HEK293 (cell line): ENCODE results near the gene VAV3.

ENCODE experiments used
- FEZF1 ChIP-seq: fragments of 450-650 bp; formaldehyde crosslinking; IDR thresholded peaks from 2 replicates; pipeline ENCODE4 v1.5.1; 2016; ENCODE audit warnings: missing biosample characterization, missing genetic modification characterization
- HOXC10 ChIP-seq: sonication (generic); formaldehyde crosslinking; IDR thresholded peaks from 2 replicates; pipeline ENCODE4 v1.8.1; 2023; ENCODE audit warnings: mild to moderate bottlenecking, missing genetic modification reagents
- KLF16 ChIP-seq: fragments of 450-650 bp; formaldehyde crosslinking; IDR thresholded peaks from 2 replicates; pipeline ENCODE4 v1.5.1; 2017; ENCODE audit warnings: missing biosample characterization, missing genetic modification characterization
- KLF17 ChIP-seq: fragments of 450-650 bp; formaldehyde crosslinking; IDR thresholded peaks from 2 replicates; pipeline ENCODE4 v1.5.1; 2016; ENCODE audit warnings: missing biosample characterization, missing genetic modification characterization
- PRDM4 ChIP-seq: fragments of 450-650 bp; formaldehyde crosslinking; IDR thresholded peaks from 2 replicates; pipeline ENCODE4 v1.5.1; 2017; ENCODE audit warnings: missing biosample characterization, missing genetic modification characterization
- SP3 ChIP-seq: fragments of 450-650 bp; formaldehyde crosslinking; IDR thresholded peaks from 2 replicates; pipeline ENCODE4 v1.5.1; 2016; ENCODE audit warnings: missing biosample characterization, missing genetic modification characterization
- SP7 ChIP-seq: fragments of 450-650 bp; formaldehyde crosslinking; IDR thresholded peaks from 2 replicates; pipeline ENCODE4 v1.5.1; 2016; ENCODE audit warnings: missing biosample characterization, missing genetic modification characterization
- YY2 ChIP-seq: fragments of 450-650 bp; formaldehyde crosslinking; IDR thresholded peaks from 2 replicates; pipeline ENCODE4 v1.5.1; 2016; ENCODE audit warnings: missing biosample characterization, missing genetic modification characterization
- ZBTB49 ChIP-seq: fragments of 450-650 bp; formaldehyde crosslinking; IDR thresholded peaks from 2 replicates; pipeline ENCODE4 v1.5.1; 2016; ENCODE audit warnings: missing biosample characterization, missing genetic modification characterization, low read depth
- ZBTB7A ChIP-seq: fragments of 450-650 bp; formaldehyde crosslinking; IDR thresholded peaks from 2 replicates; pipeline ENCODE4 v1.5.1; 2016; ENCODE audit warnings: low read depth, missing biosample characterization, missing genetic modification characterization
- ZFP37 ChIP-seq: fragments of 450-650 bp; formaldehyde crosslinking; IDR thresholded peaks from 2 replicates; pipeline ENCODE4 v1.5.1; 2016; ENCODE audit warnings: missing biosample characterization, missing genetic modification characterization
- ZFP41 ChIP-seq: fragments of 450-650 bp; formaldehyde crosslinking; IDR thresholded peaks from 2 replicates; pipeline ENCODE4 v1.5.1; 2016; ENCODE audit warnings: missing biosample characterization, missing genetic modification characterization, borderline replicate concordance
- ZNF132 ChIP-seq: fragments of 450-650 bp; formaldehyde crosslinking; IDR thresholded peaks from 2 replicates; pipeline ENCODE4 v1.5.1; 2017; ENCODE audit warnings: missing biosample characterization, missing genetic modification characterization, borderline replicate concordance
- ZNF24 ChIP-seq: fragments of 450-650 bp; formaldehyde crosslinking; IDR thresholded peaks from 2 replicates; pipeline ENCODE4 v1.5.1; 2016; ENCODE audit warnings: missing biosample characterization, missing genetic modification characterization
- ZNF274 ChIP-seq, 2 experiments: fragments of 200-500 bp in 1 of 2; fragments of 450-650 bp in 1 of 2; sonication (Bioruptor generic) in 1 of 2; formaldehyde crosslinking in 1 of 2; IDR thresholded peaks; 2 replicates each; pipeline versions ENCODE4 v1.5.1 to v1.6.1; 2014 to 2016; ENCODE audit warnings: borderline replicate concordance in 1 of 2, inconsistent platforms in 1 of 2, low read length in 1 of 2, missing biosample characterization in 1 of 2, missing genetic modification characterization in 1 of 2
- ZNF280C ChIP-seq: fragments of 450-650 bp; formaldehyde crosslinking; IDR thresholded peaks from 2 replicates; pipeline ENCODE4 v1.5.1; 2016; ENCODE audit warnings: missing biosample characterization, missing genetic modification characterization
- ZNF354C ChIP-seq: fragments of 450-650 bp; formaldehyde crosslinking; IDR thresholded peaks from 2 replicates; pipeline ENCODE4 v1.5.1; 2016; ENCODE audit warnings: missing biosample characterization, missing genetic modification characterization, low read depth, borderline replicate concordance
- ZNF394 ChIP-seq: fragments of 450-650 bp; formaldehyde crosslinking; IDR thresholded peaks from 2 replicates; pipeline ENCODE4 v1.5.1; 2016; ENCODE audit warnings: missing biosample characterization, missing genetic modification characterization, mild to moderate bottlenecking, moderate library complexity, borderline replicate concordance
- ZNF514 ChIP-seq: fragments of 450-650 bp; formaldehyde crosslinking; IDR thresholded peaks from 2 replicates; pipeline ENCODE4 v1.5.1; 2016; ENCODE audit warnings: missing biosample characterization, missing genetic modification characterization
- ZNF521 ChIP-seq: fragments of 450-650 bp; formaldehyde crosslinking; IDR thresholded peaks from 2 replicates; pipeline ENCODE4 v1.5.1; 2017; ENCODE audit warnings: missing biosample characterization, mild to moderate bottlenecking, missing genetic modification characterization
- ZNF600 ChIP-seq: fragments of 450-650 bp; formaldehyde crosslinking; IDR thresholded peaks from 2 replicates; pipeline ENCODE4 v1.5.1; 2016; ENCODE audit warnings: missing biosample characterization, missing genetic modification characterization
- ZNF624 ChIP-seq: fragments of 450-650 bp; formaldehyde crosslinking; IDR thresholded peaks from 2 replicates; pipeline ENCODE4 v1.5.1; 2017; ENCODE audit warnings: missing biosample characterization, missing genetic modification characterization
- ZNF645 ChIP-seq: fragments of 450-650 bp; formaldehyde crosslinking; IDR thresholded peaks from 2 replicates; pipeline ENCODE4; 2016; ENCODE audit warnings: missing biosample characterization, missing genetic modification characterization
- ZNF658 ChIP-seq: fragments of 450-650 bp; formaldehyde crosslinking; IDR thresholded peaks from 2 replicates; pipeline ENCODE4; 2016; ENCODE audit warnings: missing biosample characterization, missing genetic modification characterization
- ZNF692 ChIP-seq: fragments of 450-650 bp; formaldehyde crosslinking; IDR thresholded peaks from 2 replicates; pipeline ENCODE4 v1.5.1; 2016; ENCODE audit warnings: missing biosample characterization, missing genetic modification characterization
- ZNF843 ChIP-seq: fragments of 450-650 bp; formaldehyde crosslinking; IDR thresholded peaks from 2 replicates; pipeline ENCODE4 v1.5.1; 2016; ENCODE audit warnings: missing biosample characterization, missing genetic modification characterization
- ZSCAN5A ChIP-seq: fragments of 450-650 bp; formaldehyde crosslinking; IDR thresholded peaks from 2 replicates; pipeline ENCODE4 v1.5.1; 2016; ENCODE audit warnings: missing biosample characterization, missing genetic modification characterization

VAV3 gene

GRCh38 chr1:107609808-107610207, 355.2 kb downstream of the VAV3 start (continued):
- TF ChIP-seq ZNF394 (tag by site-specific recombination) (no peak), ZNF843 (tag by site-specific recombination) (peak; percentile 92), ZNF132 (tag by site-specific recombination) (no peak), ZNF521 (tag by site-specific recombination) (no peak), ZNF645 (tag by site-specific recombination) (no peak), ZNF658 (tag by site-specific recombination) (no peak), ZBTB49 (tag by site-specific recombination) (no peak), ZBTB7A (tag by site-specific recombination) (no peak), ZNF600 (tag by site-specific recombination) (no peak), YY2 (tag by site-specific recombination) (no peak), ZNF354C (tag by site-specific recombination) (no peak), ZNF280C (no peak), ZNF514 (tag by site-specific recombination) (no peak), ZNF274 (IDR thresholded peaks at IDR 0.05; ENCODE audit: low read length) (no peak), ZNF274 (tag by site-specific recombination; IDR thresholded peaks at IDR 0.05; ENCODE audit: borderline replicate concordance) (no peak), KLF16 (tag by site-specific recombination) (0 out of 2 replicates have a peak, but pooled peaks have one; percentile 26), ZFP41 (tag by site-specific recombination) (no peak), ZFP37 (tag by site-specific recombination) (no peak), HOXC10 (CRISPR knock-in tag) (no peak), PRDM4 (0 out of 2 replicates have a peak, but pooled peaks have one; percentile 30), ZNF24 (peak; percentile 70; the same call in 1 of the 2 replicates), SP7 (no peak), ZNF624 (tag by site-specific recombination) (no peak), ZSCAN5A (tag by site-specific recombination) (no peak), ZNF692 (peak; percentile 34; the same call in 1 of the 2 replicates), KLF17 (tag by site-specific recombination) (no peak), FEZF1 (tag by site-specific recombination) (peak; percentile 49), SP3 (tag by site-specific recombination) (no peak)
